HUES64 (cell line): ENCODE data around the gene KRTAP5-3.
"Not testable (repeated sequence)": the region's sequence is repeated elsewhere in the genome, so short reads cannot be mapped to it uniquely, and the experiment has no call there.

Source experiments
- H3K27ac ChIP-seq: 2 replicates; pipeline ENCODE4 v1.7.0; 2013; ENCODE audit warnings: low read depth, low read length, inconsistent platforms
- H3K27me3 ChIP-seq: 2 replicates; pipeline ENCODE4 v1.6.1; 2013; ENCODE audit warnings: mild to moderate bottlenecking, low read length; ENCODE audit not compliant: insufficient read depth
- H3K36me3 ChIP-seq: 2 replicates; pipeline ENCODE4 v1.6.1; 2013; ENCODE audit warnings: mild to moderate bottlenecking, low read length; ENCODE audit not compliant: insufficient read depth
- H3K4me1 ChIP-seq: 2 replicates; pipeline ENCODE4 v1.6.1; 2013; ENCODE audit warnings: mild to moderate bottlenecking, low read length, moderate library complexity; ENCODE audit not compliant: insufficient read depth
- H3K4me3 ChIP-seq: 2 replicates; pipeline ENCODE4 v1.5.1; 2013; ENCODE audit warnings: mild to moderate bottlenecking, low read length, moderate library complexity
- H3K9ac ChIP-seq: 2 replicates; pipeline ENCODE4 v1.6.1; 2013; ENCODE audit warnings: mild to moderate bottlenecking, low read depth, low read length
- H3K9me3 ChIP-seq: 2 replicates; pipeline ENCODE4 v1.6.1; 2013; ENCODE audit warnings: low read depth, low read length; ENCODE audit not compliant: insufficient read depth
- WGBS: fragments of 150-250, 120-280 bp; methylation state at CpG from one replicate; pipeline ENCODE4 v1.1.7; 2013; ENCODE audit warnings: missing lambda C conversion rate; 5-methylcytosine and 5-hydroxymethylcytosine counted together

KRTAP5-3 gene

GRCh38 chr11:1595994-1596575, 12.2 kb downstream of the KRTAP5-3 start:
- H3K9me3 ChIP-seq, result not testable (repeated sequence)
- peaks cover 11% of the 10 kb centered on the region for H3K27me3 ChIP-seq
- WGBS, result 58% methylated on average over 11 of the region's 11 CpGs

GRCh38 chr11:1592628-1593027, 15.6 kb downstream of the KRTAP5-3 start:
- 89% methylated on average over 9 of the region's 9 CpGs for WGBS
- Histone ChIP-seq H3K27me3 (peaks cover 16% of the 10 kb centered on the region), H3K27ac (no peak overlapping the region), H3K9ac (no peak overlapping the region), H3K9me3 (no peaks in the 10 kb centered on the region), H3K4me3 (no peak overlapping the region), H3K36me3 (no peaks in the 10 kb centered on the region), H3K4me1 (peaks cover 11% of the 10 kb centered on the region; the same call in 1 of the 2 replicates)

More at GRCh38 chr11:1595994-1596575, 12.2 kb downstream of the KRTAP5-3 start:
- peaks cover 11% of the 10 kb centered on the region; the same call in 1 of the 2 replicates for H3K4me1 ChIP-seq
- not testable (repeated sequence) for H3K9ac ChIP-seq, H3K36me3 ChIP-seq, H3K4me3 ChIP-seq, H3K27ac ChIP-seq

DNA sequence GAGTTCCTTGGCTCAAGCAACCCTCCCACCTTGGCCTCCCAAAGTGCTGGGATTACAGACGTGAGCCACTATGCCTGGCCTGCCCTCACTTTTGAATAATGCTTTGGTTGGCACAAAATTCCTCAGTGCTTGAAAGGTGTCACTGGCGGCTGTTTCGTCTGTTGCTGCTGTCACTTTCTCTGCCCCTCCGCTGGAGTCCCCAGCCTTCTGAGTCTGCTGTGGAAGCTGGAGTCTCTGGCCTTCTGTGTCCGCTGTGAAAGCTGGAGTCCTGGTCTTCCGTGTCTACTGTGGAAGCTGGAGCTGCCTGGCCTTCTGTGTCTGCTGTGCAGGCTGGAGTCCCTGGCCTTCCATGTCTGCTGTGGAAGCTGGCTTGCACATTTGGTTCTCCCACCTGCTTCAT, 18.3 kb downstream of the KRTAP5-3 start:
- no peaks in the 10 kb centered on the region for H3K9me3 ChIP-seq
- H3K4me1 ChIP-seq, result no peaks in the 10 kb centered on the region
- no peak overlapping the region for H3K9ac ChIP-seq
- H3K4me3 ChIP-seq, result no peak overlapping the region
- no peak overlapping the region for H3K27ac ChIP-seq
- 96% methylated on average over 6 of the region's 6 CpGs for WGBS
- peaks cover 10% of the 10 kb centered on the region; the same call in 1 of the 2 replicates for H3K27me3 ChIP-seq
- no peaks in the 10 kb centered on the region for H3K36me3 ChIP-seq

DNA sequence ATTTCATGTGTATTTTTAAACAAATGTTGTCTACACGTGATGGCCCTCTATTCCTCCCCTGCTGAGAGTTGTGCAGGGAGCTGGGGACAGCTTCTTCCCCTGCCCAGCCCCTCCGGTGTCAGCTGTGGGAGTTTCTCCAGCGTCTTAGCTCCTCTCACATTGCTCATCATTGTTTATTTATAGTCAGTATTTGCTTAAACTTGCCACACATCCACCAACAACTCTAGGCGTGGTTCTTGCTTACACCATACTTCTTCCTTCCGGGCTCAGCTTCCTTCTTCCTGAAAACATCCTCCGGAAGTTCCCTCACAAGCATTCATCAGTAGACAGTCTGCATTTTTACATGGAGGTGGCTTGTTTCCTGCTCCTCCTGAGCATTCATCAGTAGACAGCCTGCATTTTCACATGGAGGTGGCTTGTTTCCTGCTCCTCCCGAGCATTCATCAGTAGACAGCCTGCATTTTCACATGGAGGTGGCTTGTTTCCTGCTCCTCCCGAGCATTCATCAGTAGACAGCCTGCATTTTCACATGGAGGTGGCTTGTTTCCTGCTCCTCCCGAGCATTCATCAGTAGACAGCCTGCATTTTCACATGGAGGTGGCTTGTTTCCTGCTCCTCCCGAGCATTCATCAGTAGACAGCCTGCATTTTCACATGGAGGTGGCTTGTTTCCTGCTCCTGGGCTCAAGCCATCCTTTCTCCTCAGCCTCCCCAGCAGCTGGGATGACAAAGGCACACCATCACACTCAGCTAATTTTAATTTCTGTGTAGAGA, 18.9 kb downstream of the KRTAP5-3 start:
- not testable (repeated sequence) for H3K4me3 ChIP-seq, H3K4me1 ChIP-seq, H3K9ac ChIP-seq, H3K9me3 ChIP-seq, H3K27me3 ChIP-seq, H3K36me3 ChIP-seq, H3K27ac ChIP-seq
- WGBS, result 74% methylated on average over 7 of the region's 10 CpGs

GRCh38 chr11:1586699-1587098, 21.6 kb downstream of the KRTAP5-3 start:
- Histone ChIP-seq H3K4me1 (no peaks in the 10 kb centered on the region), H3K4me3 (no peak overlapping the region), H3K27ac (no peak overlapping the region), H3K9me3 (no peaks in the 10 kb centered on the region), H3K27me3 (peaks cover 5% of the 10 kb centered on the region; the same call in 1 of the 2 replicates), H3K36me3 (no peaks in the 10 kb centered on the region), H3K9ac (no peak overlapping the region)
- WGBS, result 92% methylated on average over 2 of the region's 2 CpGs

DNA sequence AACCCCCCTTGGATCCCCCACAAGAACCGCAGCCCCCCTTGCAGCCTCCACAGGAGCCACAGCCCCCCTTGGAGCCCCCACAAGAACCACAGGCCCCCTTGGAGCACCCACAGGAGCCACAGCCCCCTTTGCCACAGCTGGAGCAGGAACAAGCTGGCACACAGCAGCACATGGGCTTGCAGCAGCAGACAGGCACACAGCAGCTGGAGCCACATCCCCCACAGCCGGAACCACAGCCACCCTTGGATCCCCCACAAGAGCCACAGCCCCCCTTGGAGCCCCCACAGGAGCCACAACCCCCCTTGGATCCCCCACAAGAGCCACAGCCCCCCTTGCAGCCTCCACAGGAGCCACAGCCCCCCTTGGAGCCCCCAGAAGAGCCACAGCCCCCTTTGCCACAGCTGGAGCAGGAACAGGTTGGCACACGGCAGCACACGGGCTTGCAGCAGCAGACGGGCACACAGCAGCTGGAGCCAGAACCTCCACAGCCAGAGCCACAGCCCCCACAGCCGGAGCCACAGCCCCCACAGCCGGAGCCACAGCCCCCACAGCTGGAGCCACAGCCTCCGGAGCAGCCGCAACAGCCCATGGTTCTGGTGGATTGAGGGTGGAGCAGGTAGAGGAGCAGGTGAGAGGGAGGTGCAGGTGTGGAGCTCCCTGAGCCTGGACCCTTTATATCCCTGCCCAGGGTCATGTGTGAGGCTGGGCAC, 23.4 kb downstream of the KRTAP5-3 start, which contains the start of gene KRTAP5-1:
Gene KRTAP5-1, minus strand, starts transcription at position 623 of the 710 bp plus-strand sequence. Its CDS starts 34 bp downstream, at position 589.
- not testable (repeated sequence) for H3K36me3 ChIP-seq, H3K4me1 ChIP-seq, H3K9ac ChIP-seq, H3K27ac ChIP-seq, H3K27me3 ChIP-seq, H3K9me3 ChIP-seq, H3K4me3 ChIP-seq
- WGBS, result 83% methylated on average over 8 of the region's 9 CpGs

GRCh38 chr11:1582909-1583308, 25.4 kb downstream of the KRTAP5-3 start:
- not testable (repeated sequence) for H3K27ac ChIP-seq, H3K4me3 ChIP-seq
- WGBS, result 92% methylated on average over 1 of the region's 2 CpGs

DNA sequence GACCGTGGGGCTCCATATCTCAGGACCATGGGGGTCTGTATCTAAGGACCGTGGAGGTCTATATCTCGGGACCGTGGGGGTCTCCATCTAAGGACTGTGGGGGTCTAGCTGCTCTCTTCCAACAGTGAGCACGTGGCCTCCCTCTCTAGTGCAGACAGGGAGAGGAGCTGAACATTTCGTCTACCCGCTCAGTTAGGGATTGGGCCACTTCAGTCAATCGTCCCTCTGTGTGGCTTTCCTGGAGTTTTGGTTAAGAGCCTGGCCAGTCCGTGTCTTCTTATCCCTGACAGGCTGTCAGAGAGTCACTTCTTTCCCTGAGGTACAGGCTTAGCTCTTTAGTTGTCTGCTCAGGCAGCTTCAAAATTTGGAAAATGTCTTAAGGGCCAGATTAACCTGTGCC, 26.3 kb downstream of the KRTAP5-3 start:
- Histone ChIP-seq H3K27me3 (0 out of 2 replicates have a peak, but pooled peaks cover under 1% of the 10 kb centered on the region), H3K36me3 (no peaks in the 10 kb centered on the region), H3K9ac (no peak overlapping the region), H3K27ac (no peak overlapping the region), H3K4me3 (no peak overlapping the region), H3K4me1 (no peaks in the 10 kb centered on the region), H3K9me3 (no peaks in the 10 kb centered on the region)
- WGBS, result 90% methylated on average over 9 of the region's 9 CpGs

More at GRCh38 chr11:1582909-1583308, 25.4 kb downstream of the KRTAP5-3 start:
- H3K27me3 ChIP-seq, H3K9ac ChIP-seq, H3K4me1 ChIP-seq, H3K9me3 ChIP-seq, H3K36me3 ChIP-seq: not testable (repeated sequence)

DNA sequence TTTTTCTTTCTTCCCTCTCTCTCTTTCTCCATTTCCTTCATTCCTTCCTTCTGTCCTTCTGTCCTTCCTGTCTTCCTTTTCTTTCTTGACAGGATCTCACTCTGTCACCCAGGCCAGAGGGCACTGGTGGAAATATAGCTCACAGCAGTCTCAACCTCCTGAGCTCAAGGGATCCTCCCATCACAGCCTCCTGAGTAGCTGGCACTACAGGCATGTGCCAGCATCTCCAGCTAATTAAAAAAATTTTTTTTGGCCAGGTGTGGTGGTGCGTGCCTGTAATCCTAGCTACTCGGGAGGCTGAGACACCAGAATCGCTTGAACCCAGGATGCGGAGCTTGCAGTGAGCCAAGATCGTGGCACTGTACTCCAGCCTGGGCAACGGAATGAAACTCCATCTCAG, 31.4 kb downstream of the KRTAP5-3 start:
- H3K4me1 ChIP-seq, result no peaks in the 10 kb centered on the region; the same call in 1 of the 2 replicates
- H3K27ac ChIP-seq, result no peak overlapping the region
- no peak overlapping the region for H3K9ac ChIP-seq
- no peaks in the 10 kb centered on the region for H3K9me3 ChIP-seq
- no peak overlapping the region for H3K4me3 ChIP-seq
- WGBS, result 87% methylated on average over 6 of the region's 6 CpGs
- peaks cover 42% of the 10 kb centered on the region for H3K27me3 ChIP-seq
- H3K36me3 ChIP-seq, result no peaks in the 10 kb centered on the region

GRCh38 chr11:1575756-1576155, 32.5 kb downstream of the KRTAP5-3 start:
- not testable (repeated sequence) for H3K36me3 ChIP-seq, H3K4me1 ChIP-seq, H3K9ac ChIP-seq, H3K9me3 ChIP-seq, H3K27ac ChIP-seq, H3K4me3 ChIP-seq
- peaks cover 51% of the 10 kb centered on the region for H3K27me3 ChIP-seq
- WGBS, result 93% methylated on average over 16 of the region's 16 CpGs

- no peak overlapping the region for H3K4me3 ChIP-seq
Measured at GRCh38 chr11:1574933-1575242, 33.4 kb downstream of the KRTAP5-3 start.

More at GRCh38 chr11:1574933-1575242, 33.4 kb downstream of the KRTAP5-3 start:
- H3K27ac ChIP-seq, result no peak overlapping the region
- no peaks in the 10 kb centered on the region; the same call in 1 of the 2 replicates for H3K4me1 ChIP-seq
- H3K36me3 ChIP-seq, result no peaks in the 10 kb centered on the region
- peaks cover 59% of the 10 kb centered on the region for H3K27me3 ChIP-seq
- H3K9me3 ChIP-seq, result no peaks in the 10 kb centered on the region
- 41% methylated on average over 7 of the region's 7 CpGs for WGBS
- no peak overlapping the region for H3K9ac ChIP-seq
